SHP77 (cell line): ENCODE results near the gene HEMGN.

ENCODE experiments used
- DNase-seq, 2 experiments: peaks; one replicate each; lab custom pipeline; 2025; lab: John Stamatoyannopoulos, UW

The HEMGN gene

GRCh38 chr9:97895211-97895610, 42.8 kb downstream of the HEMGN start:
- no peak for DNase-seq

DNA sequence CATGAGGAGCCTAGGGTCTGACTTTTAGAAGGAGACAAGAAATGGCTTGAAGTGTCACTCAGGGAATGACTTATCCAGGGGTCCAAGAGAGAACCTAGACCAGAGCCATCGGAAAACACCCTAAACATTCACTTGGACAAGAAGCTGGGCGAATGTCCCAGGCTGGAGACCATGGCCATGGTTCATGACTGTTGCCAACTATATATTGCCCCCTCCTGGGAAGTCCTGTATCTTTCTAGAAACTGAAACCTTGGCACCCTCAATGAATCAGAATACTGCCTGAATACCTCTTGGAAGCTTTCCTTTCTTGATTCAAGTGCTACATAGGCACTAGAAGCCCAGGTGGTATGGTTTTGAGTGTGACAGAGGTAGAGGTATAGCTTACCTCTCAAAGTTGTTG, 45.6 kb downstream of the HEMGN start:
- DNase-seq = no peak

DNA sequence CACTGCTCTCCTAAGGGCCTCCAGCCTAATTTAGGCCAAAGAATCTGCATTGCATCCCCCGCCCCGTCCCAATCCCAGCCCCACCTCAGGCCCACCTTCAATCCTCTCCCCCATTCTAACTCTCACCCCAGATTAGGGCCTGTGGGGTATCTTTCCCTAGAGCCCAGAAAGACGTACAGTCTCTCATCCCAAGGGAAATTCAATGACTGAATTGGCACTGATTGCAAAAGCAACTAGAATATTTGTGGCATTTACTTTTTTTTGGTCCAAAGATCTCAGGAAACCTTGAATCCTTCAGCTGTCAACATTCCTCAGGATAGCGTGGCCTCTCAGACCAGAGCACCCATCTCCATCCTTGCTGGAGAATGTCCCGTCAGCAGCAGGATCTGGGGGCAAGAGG, 46.2 kb downstream of the HEMGN start:
- DNase-seq = no peak

- DNase-seq = peak in 1 of 2 experiments; percentile 5
These were observed 47.8 kb downstream of the HEMGN start for GRCh38 chr9:97889941-97890887.

- DNase-seq = no peak
These were observed 57.6 kb downstream of the HEMGN start for GRCh38 chr9:97880336-97880735.
